ENCODE results near the gene PAQR9. TPM values are rescaled to one million over a fixed set of nuclear protein-coding genes. Genes with fewer than 3 reads are reported as not detected.

Gene PAQR9
- total RNA-seq, 2 donors from 2014 or later: not detected

DNA sequence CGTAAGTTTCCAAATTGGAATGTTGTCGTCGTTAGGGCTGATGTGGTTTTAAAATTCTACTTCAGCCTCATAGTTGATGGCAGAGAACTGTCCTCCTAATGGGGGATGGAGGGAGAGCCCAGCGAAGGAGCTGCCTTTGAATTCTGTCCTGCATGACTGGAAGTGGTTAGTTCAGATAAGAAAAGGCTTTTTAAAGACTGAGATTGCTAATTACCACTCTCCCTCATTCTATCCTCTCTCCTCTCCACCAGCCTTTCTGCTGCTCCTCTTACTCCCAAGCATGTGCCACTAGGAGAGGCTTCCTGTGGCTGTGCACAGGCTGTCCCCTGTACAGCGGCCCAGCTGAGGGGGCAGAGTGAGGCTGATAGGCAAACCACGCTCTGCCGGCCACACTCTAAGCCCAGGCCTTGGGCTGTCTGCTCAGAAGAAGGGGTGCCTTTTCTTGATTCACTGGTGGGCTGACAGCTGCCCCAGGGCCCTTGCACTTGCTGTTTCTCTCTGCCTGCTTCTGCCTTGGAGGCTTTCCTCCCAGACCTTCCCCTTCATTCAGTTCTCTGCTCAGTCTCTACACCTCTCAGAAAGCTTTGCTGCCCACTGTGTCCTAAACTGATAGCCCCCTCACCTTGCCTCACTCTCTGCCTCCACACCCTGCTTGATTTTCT, 8.7 kb upstream of the PAQR9 start:
- no peaks in the 10 kb centered on the region for H3K36me3 ChIP-seq
- H3K27me3 ChIP-seq: no peaks in the 10 kb centered on the region
- H3K9ac ChIP-seq (ENCODE audit: low read depth in 2 of 2, low read length in 2 of 2): no peak overlapping the region
- TF ChIP-seq, protein P1, sequence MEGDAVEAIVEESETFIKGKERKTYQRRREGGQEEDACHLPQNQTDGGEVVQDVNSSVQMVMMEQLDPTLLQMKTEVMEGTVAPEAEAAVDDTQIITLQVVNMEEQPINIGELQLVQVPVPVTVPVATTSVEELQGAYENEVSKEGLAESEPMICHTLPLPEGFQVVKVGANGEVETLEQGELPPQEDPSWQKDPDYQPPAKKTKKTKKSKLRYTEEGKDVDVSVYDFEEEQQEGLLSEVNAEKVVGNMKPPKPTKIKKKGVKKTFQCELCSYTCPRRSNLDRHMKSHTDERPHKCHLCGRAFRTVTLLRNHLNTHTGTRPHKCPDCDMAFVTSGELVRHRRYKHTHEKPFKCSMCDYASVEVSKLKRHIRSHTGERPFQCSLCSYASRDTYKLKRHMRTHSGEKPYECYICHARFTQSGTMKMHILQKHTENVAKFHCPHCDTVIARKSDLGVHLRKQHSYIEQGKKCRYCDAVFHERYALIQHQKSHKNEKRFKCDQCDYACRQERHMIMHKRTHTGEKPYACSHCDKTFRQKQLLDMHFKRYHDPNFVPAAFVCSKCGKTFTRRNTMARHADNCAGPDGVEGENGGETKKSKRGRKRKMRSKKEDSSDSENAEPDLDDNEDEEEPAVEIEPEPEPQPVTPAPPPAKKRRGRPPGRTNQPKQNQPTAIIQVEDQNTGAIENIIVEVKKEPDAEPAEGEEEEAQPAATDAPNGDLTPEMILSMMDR (IDR thresholded peaks at IDR 0.05): no peak
- no peaks in the 10 kb centered on the region for H3K4me1 ChIP-seq
- DNase-seq: no peak
- no peak overlapping the region for H3K27ac ChIP-seq
- H3K9me3 ChIP-seq: no peaks in the 10 kb centered on the region
- intact Hi-C loops (cut with DNase I): no loop called here
- H3K4me3 ChIP-seq: no peak overlapping the region

DNA sequence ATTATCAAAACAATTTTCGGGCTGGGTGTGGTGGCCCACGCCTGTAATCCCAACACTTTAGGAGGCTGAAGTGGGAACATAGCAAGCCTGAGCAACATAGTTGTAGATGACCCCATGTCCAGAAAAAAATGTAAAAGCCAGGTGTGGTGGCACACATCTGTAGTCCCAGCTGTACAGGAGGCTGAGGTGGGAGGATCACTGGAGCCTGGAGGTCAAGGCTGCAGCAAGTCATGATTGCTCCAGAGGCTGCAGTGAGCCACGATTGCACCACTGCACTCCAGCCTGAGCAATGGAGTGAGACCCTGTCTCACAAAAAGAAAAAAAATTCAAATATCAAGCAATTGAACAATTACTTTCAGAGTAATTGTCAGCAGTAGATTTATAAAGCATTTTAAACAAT, 8.0 kb upstream of the PAQR9 start:
- H3K9ac ChIP-seq (ENCODE audit: low read depth in 2 of 2, low read length in 2 of 2): no peak overlapping the region
- TF ChIP-seq, protein P1 (IDR thresholded peaks at IDR 0.05): no peak
- H3K27me3 ChIP-seq: no peaks in the 10 kb centered on the region
- H3K4me1 ChIP-seq: no peaks in the 10 kb centered on the region
- no peaks in the 10 kb centered on the region for H3K9me3 ChIP-seq
- H3K36me3 ChIP-seq: no peaks in the 10 kb centered on the region
- no peak overlapping the region for H3K4me3 ChIP-seq
- no peak overlapping the region for H3K27ac ChIP-seq
- intact Hi-C loops (cut with DNase I): no loop called here
- DNase-seq: no peak

DNA sequence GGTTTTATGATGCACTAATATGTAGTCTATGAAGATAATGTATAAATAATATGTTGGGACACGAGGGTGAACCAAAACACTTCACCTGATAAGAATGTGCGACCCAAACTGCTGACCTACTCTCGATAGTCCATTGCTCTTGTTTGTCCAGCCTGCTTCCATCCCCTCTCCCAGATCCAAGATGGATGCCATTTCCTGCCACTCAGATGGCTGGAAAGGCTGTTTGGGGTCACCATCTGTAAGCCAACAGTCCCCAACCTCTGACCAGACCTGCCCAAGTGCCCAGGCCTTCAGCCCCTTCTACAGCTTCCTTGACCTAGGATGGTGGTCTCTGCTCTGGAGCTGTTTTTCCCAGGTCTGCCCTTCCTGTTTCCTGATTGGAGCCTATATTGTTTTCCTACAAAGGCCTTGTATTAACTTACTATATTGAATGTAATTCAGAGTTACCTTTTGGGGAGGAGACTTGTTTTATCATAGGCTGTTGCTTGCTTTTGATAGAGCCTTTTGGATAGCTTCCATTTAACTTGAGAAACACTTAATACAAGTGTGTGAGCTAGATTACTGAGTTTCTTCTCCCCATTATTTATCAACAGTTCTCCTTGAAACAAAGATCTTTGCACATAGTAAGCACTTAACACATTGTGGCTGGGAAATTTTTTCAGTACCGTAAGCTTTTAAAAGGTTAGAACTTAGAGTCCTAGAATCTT, 5.0 kb upstream of the PAQR9 start:
- no peak overlapping the region for H3K9ac ChIP-seq (ENCODE audit: low read depth in 2 of 2, low read length in 2 of 2)

DNA sequence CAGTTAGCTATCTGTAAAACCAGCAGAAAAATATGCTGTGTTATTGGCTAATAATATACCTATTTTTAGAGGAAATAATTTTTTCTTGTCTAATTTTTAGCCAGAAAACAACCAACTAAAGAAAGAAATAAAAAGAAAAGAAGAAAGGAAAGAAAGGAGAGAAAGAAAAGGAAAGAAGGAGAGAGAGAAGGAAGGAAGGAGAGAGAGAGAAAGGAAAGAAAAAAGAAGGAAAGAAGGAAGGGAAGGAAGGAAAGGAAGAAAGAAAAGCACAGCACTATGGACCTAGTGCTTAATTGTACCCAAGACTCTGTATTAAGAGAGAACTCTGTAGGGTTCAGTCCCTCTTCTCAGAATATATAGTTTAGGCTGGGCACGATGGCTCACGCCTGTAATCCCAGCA, 3.3 kb upstream of the PAQR9 start:
- intact Hi-C loops (cut with DNase I): no loop called here
- Histone ChIP-seq H3K36me3 (no peaks in the 10 kb centered on the region), H3K4me3 (no peak overlapping the region), H3K9ac (ENCODE audit: low read depth in 2 of 2, low read length in 2 of 2) (no peak overlapping the region), H3K9me3 (no peaks in the 10 kb centered on the region), H3K27ac (no peak overlapping the region), H3K27me3 (peaks cover 29% of the 10 kb centered on the region), H3K4me1 (no peaks in the 10 kb centered on the region)
- DNase-seq: no peak
- TF ChIP-seq, protein P1 (IDR thresholded peaks at IDR 0.05): no peak

More for the DNA sequence above, 5.0 kb upstream of the PAQR9 start:
- Histone ChIP-seq H3K27ac (no peak overlapping the region), H3K36me3 (no peaks in the 10 kb centered on the region), H3K4me1 (no peaks in the 10 kb centered on the region), H3K4me3 (no peak overlapping the region), H3K9me3 (no peaks in the 10 kb centered on the region), H3K27me3 (peaks cover 15% of the 10 kb centered on the region)
- intact Hi-C loops (cut with DNase I): no loop called here
- TF ChIP-seq, protein P1 (IDR thresholded peaks at IDR 0.05): no peak
- no peak for DNase-seq

DNA sequence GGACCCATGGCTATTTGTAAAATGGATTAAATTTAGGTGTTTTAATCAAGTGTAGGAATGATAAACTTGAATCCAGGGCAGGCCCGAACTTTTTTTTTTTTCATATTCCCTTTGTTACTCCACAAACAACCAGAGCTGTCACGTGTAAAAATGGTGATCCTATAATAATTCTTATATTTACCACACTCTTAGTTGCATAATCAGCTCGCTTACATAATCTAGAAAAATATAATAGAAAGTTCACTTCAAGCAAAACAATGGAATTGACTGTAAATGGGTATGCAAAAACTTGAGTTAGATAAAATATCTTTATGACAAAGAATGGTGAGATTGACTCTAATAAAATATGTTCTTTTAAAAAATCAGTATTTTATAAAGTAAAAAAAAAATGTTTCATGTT, 2.1 kb upstream of the PAQR9 start:
- Histone ChIP-seq H3K9me3 (no peaks in the 10 kb centered on the region), H3K27ac (no peak overlapping the region), H3K27me3 (peaks cover 37% of the 10 kb centered on the region), H3K36me3 (no peaks in the 10 kb centered on the region), H3K4me3 (no peak overlapping the region), H3K4me1 (no peaks in the 10 kb centered on the region), H3K9ac (ENCODE audit: low read depth in 2 of 2, low read length in 2 of 2) (no peak overlapping the region)
- intact Hi-C loops (cut with DNase I): no loop called here
- no peak for DNase-seq
- TF ChIP-seq, protein P1 (IDR thresholded peaks at IDR 0.05): no peak

Data from colonic mucosa (tissue), 4 donors.